Mesendoderm (in vitro differentiated cells): ENCODE results near the gene RGS17.
"Not testable (repeated sequence)": the region's sequence is repeated elsewhere in the genome, so short reads cannot be mapped to it uniquely, and the experiment has no call there.

Experiments
- DNase-seq: peaks from one replicate; pipeline ENCODE4 v3.0.0; 2013
- H2AK5ac ChIP-seq: 2 replicates; pipeline ENCODE4 v1.6.1; 2013; ENCODE audit warnings: low read length, inconsistent platforms
- H2BK120ac ChIP-seq: 2 replicates; pipeline ENCODE4 v1.6.1; 2013; ENCODE audit warnings: low read depth, mild to moderate bottlenecking, low read length, moderate library complexity, mixed read lengths
- H2BK15ac ChIP-seq: replicated peaks from 2 replicates; pipeline ENCODE4 v1.6.1; 2013; ENCODE audit warnings: low read depth, mild to moderate bottlenecking, moderate library complexity
- H2BK5ac ChIP-seq: 2 replicates; pipeline ENCODE4 v1.6.1; 2013; ENCODE audit warnings: low read length, inconsistent platforms
- H3K18ac ChIP-seq: 2 replicates; pipeline ENCODE4 v1.6.1; 2013; ENCODE audit warnings: mild to moderate bottlenecking, low read length, mixed read lengths
- H3K23ac ChIP-seq: one replicate; pipeline ENCODE4 v1.6.1; 2013; ENCODE audit warnings: low read length
- H3K27ac ChIP-seq: 2 replicates; pipeline ENCODE4 v1.5.1; 2013; ENCODE audit warnings: low read depth, mild to moderate bottlenecking, inconsistent platforms, low read length, moderate library complexity
- H3K27me3 ChIP-seq: 2 replicates; pipeline ENCODE4 v1.6.1; 2013; ENCODE audit warnings: low read length, control low read depth, mild to moderate bottlenecking, inconsistent platforms; ENCODE audit not compliant: insufficient read depth, poor library complexity
- H3K36me3 ChIP-seq: 2 replicates; pipeline ENCODE4 v1.6.1; 2013; ENCODE audit warnings: low read length, inconsistent platforms; ENCODE audit not compliant: control insufficient read depth, insufficient read depth
- H3K4ac ChIP-seq: one replicate; pipeline ENCODE4 v1.6.1; 2013; ENCODE audit warnings: low read depth, mild to moderate bottlenecking, low read length, moderate library complexity
- H3K4me1 ChIP-seq: 2 replicates; pipeline ENCODE4 v1.6.1; 2013; ENCODE audit warnings: low read depth, low read length, inconsistent platforms; ENCODE audit not compliant: control insufficient read depth
- H3K4me2 ChIP-seq: 2 replicates; pipeline ENCODE4 v1.6.1; 2013; ENCODE audit warnings: low read length
- H3K4me3 ChIP-seq: 2 replicates; pipeline ENCODE4 v1.5.1; 2013; ENCODE audit warnings: mild to moderate bottlenecking, low read length
- H3K56ac ChIP-seq: one replicate; pipeline ENCODE4 v1.6.1; 2013; ENCODE audit warnings: low read length
- H3K79me1 ChIP-seq: 2 replicates; pipeline ENCODE4 v1.6.1; 2013; ENCODE audit warnings: low read length, inconsistent platforms
- H3K79me2 ChIP-seq: 2 replicates; pipeline ENCODE4 v1.6.1; 2013; ENCODE audit warnings: mild to moderate bottlenecking, low read length; ENCODE audit not compliant: control insufficient read depth, insufficient read depth
- H3K9ac ChIP-seq: 2 replicates; pipeline ENCODE4 v1.6.1; 2013; ENCODE audit warnings: low read length, inconsistent platforms
- H4K5ac ChIP-seq: one replicate; pipeline ENCODE4 v1.6.1; 2013; ENCODE audit warnings: low read length
- H4K8ac ChIP-seq: one replicate; pipeline ENCODE4 v1.6.1; 2013; ENCODE audit warnings: low read depth, mild to moderate bottlenecking, control low read depth, low read length, moderate library complexity
- WGBS: extraction: QIAGEN DNeasy Blood & Tissue Kit; methylation state at CpG from one replicate; pipeline ENCODE4 v1.1.7; 2013; ENCODE audit warnings: low lambda C conversion rate, missing lambda C conversion rate; ENCODE audit not compliant: insufficient coverage; ENCODE audit errors: extremely low coverage; 5-methylcytosine and 5-hydroxymethylcytosine counted together

The RGS17 gene

GRCh38 chr6:152986978-152987377, 144.1 kb downstream of the RGS17 start:
- no peak overlapping the region for H4K5ac ChIP-seq
- H4K8ac ChIP-seq: no peak overlapping the region
- H2BK5ac ChIP-seq: no peak overlapping the region
- no peak overlapping the region for H3K27ac ChIP-seq
- no peak overlapping the region for H3K4ac ChIP-seq
- H2BK15ac ChIP-seq: no peak overlapping the region
- no peaks in the 10 kb centered on the region for H3K36me3 ChIP-seq
- no peak overlapping the region for H3K4me3 ChIP-seq
- no peak overlapping the region for H3K18ac ChIP-seq
- H3K4me1 ChIP-seq: no peaks in the 10 kb centered on the region
- H3K4me2 ChIP-seq: no peak overlapping the region
- H3K9ac ChIP-seq: no peak overlapping the region
- no peak for DNase-seq
- H2AK5ac ChIP-seq: no peak overlapping the region
- H2BK120ac ChIP-seq: no peak overlapping the region
- no CpG with 5 or more reads among the region's 2 CpGs for WGBS
- no peaks in the 10 kb centered on the region for H3K27me3 ChIP-seq
- peaks cover 2% of the 10 kb centered on the region for H3K79me1 ChIP-seq
- H3K56ac ChIP-seq: no peak overlapping the region
- H3K79me2 ChIP-seq: peaks cover 40% of the 10 kb centered on the region
- H3K23ac ChIP-seq: no peak overlapping the region

DNA sequence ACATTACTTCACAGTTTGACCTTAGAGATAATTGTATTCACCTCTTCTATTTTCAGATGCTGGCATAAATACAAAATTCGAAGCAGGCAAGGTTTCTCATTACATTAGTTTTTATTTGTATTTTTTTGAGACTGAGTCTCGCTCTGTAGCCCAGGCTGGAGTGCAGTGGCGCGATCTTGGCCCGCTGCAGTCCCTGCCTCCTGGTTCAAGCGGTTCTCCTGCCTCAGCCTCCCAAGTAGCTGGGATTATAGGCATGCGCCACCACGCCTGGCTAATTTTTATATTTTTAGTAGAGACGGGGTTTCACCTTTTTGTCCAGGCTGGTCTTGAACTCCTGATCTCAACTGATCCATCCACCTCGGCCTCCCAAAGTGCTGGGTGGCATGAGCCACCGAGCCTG, 145.8 kb downstream of the RGS17 start:
- DNase-seq, H2BK120ac ChIP-seq, H3K27ac ChIP-seq, H2AK5ac ChIP-seq, H3K27me3 ChIP-seq, H3K79me1 ChIP-seq, H2BK5ac ChIP-seq, H3K18ac ChIP-seq, H3K4ac ChIP-seq, H3K23ac ChIP-seq, H3K4me3 ChIP-seq, H4K5ac ChIP-seq, H3K4me1 ChIP-seq, H4K8ac ChIP-seq, H3K36me3 ChIP-seq, H2BK15ac ChIP-seq: not testable (repeated sequence)
- peaks cover 54% of the 10 kb centered on the region for H3K79me2 ChIP-seq
- peak overlapping the region; percentile 7 for H3K4me2 ChIP-seq
- WGBS: no CpG with 5 or more reads among the region's 11 CpGs
- H3K56ac ChIP-seq: peak overlapping the region; percentile 98
- peak overlapping the region; percentile 100 for H3K9ac ChIP-seq

- DNase-seq: peak; percentile 45
- Histone ChIP-seq H3K79me2 (peaks cover 58% of the 10 kb centered on the region), H2BK5ac (no peak overlapping the region), H3K18ac (peak overlapping the region; percentile 92), H3K4ac (no peak overlapping the region), H2BK15ac (no peak overlapping the region), H3K36me3 (no peaks in the 10 kb centered on the region), H3K79me1 (peaks cover 2% of the 10 kb centered on the region), H2AK5ac (no peak overlapping the region), H3K9ac (peak overlapping the region; percentile 100), H3K27me3 (no peaks in the 10 kb centered on the region), H3K27ac (peak overlapping the region; percentile 38), H4K8ac (no peak overlapping the region), H3K4me2 (peak overlapping the region; percentile 61), H4K5ac (no peak overlapping the region), H2BK120ac (peak overlapping the region; percentile 88), H3K56ac (peak overlapping the region; percentile 98), H3K4me3 (peak overlapping the region; percentile 54), H3K4me1 (no peaks in the 10 kb centered on the region), H3K23ac (no peak overlapping the region)
- no CpG with 5 or more reads among the region's 7 CpGs for WGBS
These were observed 146.6 kb downstream of the RGS17 start for GRCh38 chr6:152984513-152984872.

- Histone ChIP-seq H2BK120ac (no peak overlapping the region), H3K4me3 (peak overlapping the region; percentile 96), H2BK5ac (peak overlapping the region; percentile 85), H3K4ac (peak overlapping the region; percentile 98), H3K27me3 (no peaks in the 10 kb centered on the region), H3K4me1 (peaks cover 2% of the 10 kb centered on the region), H3K18ac (peak overlapping the region; percentile 92), H3K23ac (no peak overlapping the region), H3K27ac (peak overlapping the region; percentile 95), H3K79me2 (peaks cover 64% of the 10 kb centered on the region), H2BK15ac (no peak overlapping the region), H3K56ac (peak overlapping the region; percentile 98), H4K5ac (no peak overlapping the region), H2AK5ac (no peak overlapping the region), H4K8ac (no peak overlapping the region), H3K36me3 (no peaks in the 10 kb centered on the region), H3K79me1 (peaks cover 2% of the 10 kb centered on the region), H3K9ac (peak overlapping the region; percentile 100), H3K4me2 (peak overlapping the region; percentile 90)
- DNase-seq: peak; percentile 98
- WGBS: no CpG with 5 or more reads among the region's 38 CpGs
These were observed 147.2 kb downstream of the RGS17 start for GRCh38 chr6:152983637-152984512.

DNA sequence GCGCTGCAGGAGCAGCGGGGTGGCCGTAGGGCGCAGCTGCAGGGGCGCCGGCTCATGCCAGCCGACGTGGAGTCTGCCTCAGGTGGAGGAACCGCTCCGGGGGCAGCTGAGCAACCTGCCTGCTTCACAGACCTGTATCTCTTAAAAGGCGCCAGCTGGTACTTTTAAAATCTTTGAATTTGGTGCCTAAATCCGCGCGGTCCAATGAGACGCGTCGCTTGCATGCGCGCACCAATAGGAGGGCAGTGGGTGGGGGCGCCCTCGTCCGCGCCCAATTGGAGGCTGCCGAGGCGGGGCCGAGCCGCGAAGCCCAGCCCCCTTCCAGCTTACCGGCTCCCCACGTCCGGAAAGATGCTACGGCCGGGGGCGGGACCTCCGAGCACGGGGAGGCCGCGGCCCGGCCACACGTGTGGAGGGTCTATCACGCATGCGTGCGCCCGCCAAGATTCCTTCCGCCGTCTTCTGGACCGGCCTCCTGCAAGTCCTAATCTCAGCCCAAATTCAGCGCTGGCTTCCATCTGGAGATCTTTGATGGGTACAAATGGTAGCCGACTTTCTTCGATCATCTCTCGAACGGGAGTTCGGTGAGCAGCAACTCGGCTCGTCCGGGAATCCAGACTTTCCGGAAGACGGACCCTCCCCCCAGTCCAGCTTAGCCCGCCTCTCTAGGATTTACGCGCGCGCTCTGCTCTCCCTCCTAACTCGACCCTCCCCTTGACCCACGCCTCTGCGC, 148.0 kb downstream of the RGS17 start, which contains the start of gene FBXO5:
TSS of gene FBXO5 (minus strand) at position 138 of the 733 bp plus-strand sequence. CDS start at position 56, 82 bp downstream.
- peak; percentile 99 for DNase-seq
- peak within 1 kb of the TSS; percentile 96 for H3K4me3 ChIP-seq
- no peak within 1 kb of the TSS for H4K5ac ChIP-seq
- no peaks in the 10 kb centered on the region for H3K27me3 ChIP-seq
- H4K8ac ChIP-seq: no peak within 1 kb of the TSS
- peak within 1 kb of the TSS; percentile 98 for H3K56ac ChIP-seq
- H3K4me1 ChIP-seq: peaks cover 2% of the 10 kb centered on the region
- H3K79me1 ChIP-seq: peaks cover 2% of the 10 kb centered on the region
- no CpG with 5 or more reads among the region's 66 CpGs for WGBS
- peaks cover 71% of the 10 kb centered on the region for H3K79me2 ChIP-seq
- peak within 1 kb of the TSS; percentile 46 for H2BK15ac ChIP-seq
- peak within 1 kb of the TSS; percentile 95 for H3K27ac ChIP-seq
- H2AK5ac ChIP-seq: no peak within 1 kb of the TSS
- H3K4ac ChIP-seq: peak within 1 kb of the TSS; percentile 98
- H3K4me2 ChIP-seq: peak within 1 kb of the TSS; percentile 90
- peak within 1 kb of the TSS; percentile 72 for H3K18ac ChIP-seq
- H3K9ac ChIP-seq: peak within 1 kb of the TSS; percentile 100
- H2BK5ac ChIP-seq: peak within 1 kb of the TSS; percentile 85
- no peaks in the 10 kb centered on the region for H3K36me3 ChIP-seq
- H2BK120ac ChIP-seq: peak within 1 kb of the TSS; percentile 75
- peak within 1 kb of the TSS; percentile 15 for H3K23ac ChIP-seq
